AG09309 (cell line): ENCODE results near the gene POU4F3.

Experiments
- DNase-seq: peaks from one replicate; pipeline ENCODE4 v3.0.0-alpha.2; 2010; ENCODE audit warnings: low read depth
- H3K4me3 ChIP-seq: 2 replicates; pipeline ENCODE4 v1.5.1; 2011; ENCODE audit warnings: mild to moderate bottlenecking, low read depth, low read length, moderate library complexity; ENCODE audit not compliant: control insufficient read depth
- CTCF ChIP-seq: IDR thresholded peaks from 2 replicates; pipeline ENCODE4 v1.5.1; 2011; ENCODE audit warnings: mild to moderate bottlenecking, low read depth, low read length, inconsistent platforms; ENCODE audit not compliant: insufficient read depth, control insufficient read depth; ENCODE audit errors: missing control alignments

POU4F3 gene

DNA sequence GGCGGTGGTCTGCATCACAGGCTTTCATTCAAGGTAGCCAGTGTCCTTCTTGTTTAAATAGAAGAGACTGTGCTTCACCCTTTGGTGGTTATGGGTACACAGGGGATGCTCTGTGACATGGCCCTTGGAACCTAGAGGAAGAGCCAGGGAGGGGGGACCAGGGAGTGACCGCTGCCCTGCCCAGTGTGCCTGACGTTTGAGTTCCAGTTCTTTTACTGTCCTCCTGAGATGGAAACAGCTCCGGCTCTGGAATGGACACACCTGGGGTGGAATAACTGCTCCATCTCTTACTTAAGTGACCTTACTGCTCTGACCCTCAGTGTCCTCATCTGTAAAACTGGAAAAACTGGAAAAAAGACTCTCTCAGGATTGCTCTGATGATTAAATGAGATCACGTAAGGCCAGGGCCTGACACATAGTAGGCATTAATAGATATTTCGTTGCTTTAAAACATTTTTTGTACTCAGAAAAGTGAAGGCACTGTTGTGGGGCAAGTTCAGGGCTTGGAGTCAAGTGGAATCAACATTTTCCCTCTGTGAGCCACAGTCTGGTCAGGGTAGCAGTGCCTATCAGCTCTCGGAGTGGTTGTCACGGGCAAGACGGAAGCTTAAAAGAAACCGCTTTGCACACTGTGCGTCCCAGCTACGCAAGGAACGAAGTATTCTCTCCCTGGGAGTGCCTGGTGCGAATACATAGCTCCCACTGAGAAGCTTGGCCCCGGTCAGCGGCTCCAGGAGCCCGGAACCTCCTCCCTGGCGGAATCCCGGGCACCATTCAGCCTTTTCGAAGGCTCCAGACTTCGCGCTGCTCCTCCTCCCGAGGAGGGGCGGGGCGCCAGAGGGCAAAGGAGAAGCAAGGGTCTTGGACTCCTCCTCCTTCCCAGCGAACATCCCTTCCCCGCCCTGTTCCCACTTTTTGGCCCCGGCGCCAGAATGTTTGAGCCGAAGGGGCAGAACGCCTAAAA, 5.8 kb downstream of the POU4F3 start:
- no peak for DNase-seq
- TF ChIP-seq CTCF = no peak
- H3K4me3 ChIP-seq = no peak overlapping the region

DNA sequence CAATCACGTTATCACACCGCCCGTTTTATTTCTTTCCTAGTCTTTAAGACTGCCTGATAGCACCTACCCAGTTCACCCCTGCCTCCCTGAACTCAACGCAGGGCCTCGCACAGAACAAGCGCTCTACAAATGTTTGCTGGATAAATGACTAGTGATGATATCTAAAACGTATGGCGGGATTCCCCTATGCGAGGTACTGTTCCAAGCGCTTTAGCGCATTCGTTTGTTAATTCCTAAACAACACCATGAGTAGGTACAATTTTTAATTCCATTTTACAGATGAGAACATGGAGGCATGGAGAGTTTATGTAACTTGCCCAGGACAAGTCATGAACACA, 6.6 kb downstream of the POU4F3 start:
- H3K4me3 ChIP-seq = no peak overlapping the region
- no peak for DNase-seq
- no peak for TF ChIP-seq CTCF

GRCh38 chr5:146345578-146346366, 7.1 kb downstream of the POU4F3 start:
- no peak for TF ChIP-seq CTCF
- no peak for DNase-seq

GRCh38 chr5:146357126-146357525, 18.5 kb downstream of the POU4F3 start:
- no peak for TF ChIP-seq CTCF
- no peak overlapping the region for H3K4me3 ChIP-seq
- DNase-seq = no peak

More at GRCh38 chr5:146345578-146346366, 7.1 kb downstream of the POU4F3 start:
- no peak overlapping the region for H3K4me3 ChIP-seq

GRCh38 chr5:146359836-146360235, 21.2 kb downstream of the POU4F3 start:
- TF ChIP-seq CTCF = no peak
- H3K4me3 ChIP-seq = no peak overlapping the region
- no peak for DNase-seq

DNA sequence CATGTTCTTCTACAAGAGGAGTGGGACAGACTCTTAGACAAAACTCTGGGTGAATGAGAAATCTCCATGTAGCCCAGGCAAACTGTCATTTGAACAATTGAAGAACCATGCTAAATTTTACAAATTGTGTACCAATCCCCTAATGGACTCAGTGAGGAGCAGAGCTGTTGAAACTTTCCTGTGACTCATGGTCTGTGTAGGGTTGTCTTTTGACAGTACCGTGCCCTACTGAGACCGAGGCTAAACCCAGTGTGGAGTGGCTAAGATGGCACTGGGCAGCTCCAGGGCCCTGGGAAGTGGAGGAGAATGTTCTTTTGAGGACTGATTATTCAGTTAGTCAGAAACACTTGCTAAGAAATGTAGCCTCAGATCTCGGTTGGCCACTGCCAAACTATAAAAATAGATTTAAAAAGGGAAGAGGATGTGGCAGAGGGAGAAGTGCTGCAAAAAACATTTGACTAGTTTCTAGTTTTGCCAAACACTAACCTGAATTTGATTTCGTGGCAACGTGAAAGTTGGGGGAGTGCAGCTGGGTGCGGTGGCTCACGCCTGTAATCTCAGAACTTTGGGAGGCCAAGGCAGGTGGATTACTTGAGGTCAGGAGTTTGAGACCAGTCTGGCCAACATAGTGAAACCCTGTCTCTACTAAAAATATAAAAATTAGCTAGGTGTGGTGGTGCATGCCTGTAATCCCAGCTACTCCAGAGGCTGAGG, 24.7 kb downstream of the POU4F3 start:
- no peak for TF ChIP-seq CTCF
- no peak for DNase-seq
- H3K4me3 ChIP-seq = no peak overlapping the region
